ENCODE data around the gene CXCL12.

CXCL12 gene

GRCh38 chr10:44363716-44364115 lies 21.2 kb downstream of the CXCL12 start:
- DNase-seq (ENCODE audit: low read depth) = no peak
- H3K4me3 ChIP-seq (ENCODE audit: low read length) = no peak overlapping the region
- no peak for TF ChIP-seq CTCF (conservative IDR thresholded peaks at IDR 0.05; ENCODE audit: low read depth, low read length)

DNA sequence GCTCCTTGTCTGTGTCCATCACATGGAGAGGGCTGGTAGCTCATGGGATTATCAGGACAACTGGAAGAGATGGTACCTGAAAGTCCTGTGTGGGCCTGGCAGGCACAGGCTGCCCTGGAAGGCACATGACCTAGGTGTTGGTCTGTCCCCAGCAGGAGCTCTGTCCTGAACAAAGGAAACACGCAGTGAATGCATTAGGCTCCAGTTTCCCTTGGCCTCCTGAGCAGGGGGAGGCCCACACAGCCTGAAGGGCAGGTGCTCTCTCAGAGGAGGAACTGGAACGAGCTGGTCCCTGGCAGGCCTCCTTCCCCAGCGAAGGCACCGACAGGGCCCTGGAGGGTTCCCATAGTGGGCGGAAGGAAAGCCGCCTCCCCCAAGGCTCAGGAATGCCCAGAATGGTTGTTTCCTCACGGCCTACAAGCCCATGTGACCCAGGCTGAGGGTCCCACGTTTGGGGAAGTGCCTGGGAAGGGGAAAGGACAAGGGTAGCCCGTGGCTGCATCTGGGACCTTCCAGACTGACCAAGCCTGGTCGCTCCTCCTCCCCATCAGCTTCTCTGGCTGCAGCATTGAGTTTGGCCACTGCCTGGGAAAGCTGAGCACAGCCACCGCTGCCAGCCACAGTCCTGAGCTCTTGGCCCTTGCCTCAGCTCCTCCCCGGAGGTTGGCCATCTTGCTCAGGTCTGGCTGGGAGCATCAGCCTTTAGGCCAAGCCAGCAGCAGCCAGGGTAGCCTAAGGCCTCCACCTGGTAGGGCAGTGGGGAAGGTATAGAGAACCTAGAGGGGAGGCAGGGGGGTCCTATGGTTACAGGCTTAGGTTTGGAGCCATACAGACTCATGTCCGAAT lies 21.8 kb downstream of the CXCL12 start:
- no peak overlapping the region for H3K4me3 ChIP-seq (ENCODE audit: low read length)
- DNase-seq (ENCODE audit: low read depth) = no peak
- TF ChIP-seq CTCF (conservative IDR thresholded peaks at IDR 0.05; ENCODE audit: low read depth, low read length) = no peak

DNA sequence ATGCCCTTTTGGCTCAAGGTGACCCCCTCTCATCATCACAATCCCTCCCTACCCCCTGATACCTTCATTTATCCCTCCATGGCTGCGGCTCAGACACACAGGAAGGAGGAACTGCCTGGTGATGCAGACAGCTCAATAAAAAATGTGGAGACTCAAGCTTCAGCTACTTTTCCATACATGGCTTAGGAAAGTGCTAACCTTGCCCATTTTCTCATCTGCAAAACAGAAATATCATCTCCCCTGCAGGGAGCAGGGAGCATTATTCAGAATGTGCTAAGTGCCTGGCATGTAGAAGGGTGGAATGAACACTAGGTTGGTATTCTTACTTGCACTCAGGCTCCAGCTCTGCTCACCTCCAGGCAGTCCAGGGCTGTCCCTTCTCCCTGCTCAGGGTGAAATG lies 23.8 kb downstream of the CXCL12 start:
- TF ChIP-seq CTCF (conservative IDR thresholded peaks at IDR 0.05; ENCODE audit: low read depth, low read length) = no peak
- DNase-seq (ENCODE audit: low read depth) = no peak
- H3K4me3 ChIP-seq (ENCODE audit: low read length) = no peak overlapping the region

- DNase-seq (ENCODE audit: low read depth) = no peak
- TF ChIP-seq CTCF (conservative IDR thresholded peaks at IDR 0.05; ENCODE audit: low read depth, low read length) = no peak
- no peak overlapping the region for H3K4me3 ChIP-seq (ENCODE audit: low read length)
These were observed 26.7 kb downstream of the CXCL12 start for GRCh38 chr10:44358080-44358771.

- TF ChIP-seq CTCF (conservative IDR thresholded peaks at IDR 0.05; ENCODE audit: low read depth, low read length) = no peak
- H3K4me3 ChIP-seq (ENCODE audit: low read length) = no peak overlapping the region
- DNase-seq (ENCODE audit: low read depth) = no peak
These were observed 27.8 kb downstream of the CXCL12 start for GRCh38 chr10:44357023-44357540.

GRCh38 chr10:44356139-44357022 lies 28.5 kb downstream of the CXCL12 start:
- H3K4me3 ChIP-seq (ENCODE audit: low read length) = no peak overlapping the region
- TF ChIP-seq CTCF (conservative IDR thresholded peaks at IDR 0.05; ENCODE audit: low read depth, low read length) = no peak
- DNase-seq (ENCODE audit: low read depth) = no peak

All from retinal pigment epithelial cell (primary cell).